Keratinocyte (primary cell): Measurements from ENCODE around the gene SSR3.

ENCODE experiments used
- CTCF ChIP-seq, 3 experiments: IDR thresholded peaks in 1 of 3; conservative IDR thresholded peaks in 1 of 3; optimal IDR thresholded peaks in 1 of 3; 2 replicates in 2 of 3; 3 replicates in 1 of 3; pipeline versions ENCODE3 to v1.5.1; 2011; ENCODE audit warnings: low read length in 3 of 3, mild to moderate bottlenecking in 3 of 3, moderate library complexity in 2 of 3, control low read depth in 1 of 3, inconsistent platforms in 1 of 3; ENCODE audit not compliant: insufficient read depth in 2 of 3; ENCODE audit errors: extremely low read depth in 1 of 3
- EZH2 ChIP-seq: IDR thresholded peaks from one replicate; pipeline ENCODE4 v1.6.1; 2012; ENCODE audit warnings: inconsistent platforms, mild to moderate bottlenecking, low read length, moderate library complexity

DNA sequence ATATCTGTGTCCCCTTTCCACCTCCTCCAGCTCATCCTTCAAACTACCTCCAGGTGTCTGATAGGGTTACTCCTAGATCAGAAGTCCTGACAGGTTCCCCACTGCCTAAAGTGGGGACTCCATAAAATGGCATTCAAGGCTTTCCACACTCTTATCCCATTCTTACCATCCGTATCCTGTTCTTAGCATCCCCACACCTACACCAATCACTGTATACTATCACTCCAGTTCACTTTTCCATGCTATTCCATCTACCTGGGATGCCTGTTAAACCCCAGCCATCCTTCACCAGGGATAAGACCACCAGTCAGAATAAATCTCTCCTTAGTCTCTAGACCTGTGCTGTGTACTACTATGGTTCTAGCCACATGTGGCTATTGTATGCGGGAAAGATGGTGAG is 19.1 kb downstream of the SSR3 start:
- TF ChIP-seq EZH2 (no peak), CTCF (optimal IDR thresholded peaks at IDR 0.05 in 1 of 3, IDR thresholded peaks at IDR 0.05 in 1 of 3, conservative IDR thresholded peaks at IDR 0.05 in 1 of 3; ENCODE audit: extremely low read depth in 1 of 3, insufficient read depth in 2 of 3, low read length in 3 of 3) (no peak)
